Vagina (tissue), 2 donors: ENCODE data around the gene ATP2B2.

Source experiments
- CTCF ChIP-seq, 3 experiments: fragments of 450-650 bp in 2 of 3; fragments of 200-600 bp in 1 of 3; sonication (generic) in 1 of 3; IDR thresholded peaks; one replicate each; pipeline ENCODE4 v1.5.1; 2017 to 2019; ENCODE audit warnings: antibody characterized with exemption in 3 of 3, mild to moderate bottlenecking in 2 of 3, moderate library complexity in 2 of 3
- POLR2A ChIP-seq, 2 donors: fragments of 450-650 bp; IDR thresholded peaks; one replicate each; pipeline ENCODE4 v1.6.1; 2017; ENCODE audit warnings: antibody characterized with exemption in 2 of 2, mild to moderate bottlenecking in 2 of 2, moderate library complexity in 2 of 2

GRCh38 chr3:10449436-10449835, 56.0 kb downstream of the ATP2B2 start:
- TF ChIP-seq POLR2A (IDR thresholded peaks at IDR 0.05) (no peak), CTCF (IDR thresholded peaks at IDR 0.05) (no peak)
